ACHN (cell line): ENCODE measurements around the gene SIPA1L3.

Experiments used
- DNase-seq: peaks from one replicate; pipeline ENCODE4 v3.0.0-alpha.2; 2015
- in situ Hi-C: cut with HindIII; loops from 2 replicates; pipeline ENCODE4 v1.10.0; 2017; ENCODE audit warnings: low sequenced_read_pairs, low pct_ligation_motif_present, low pct_unique_long_range_greater_than_20kb

SIPA1L3 gene

DNA sequence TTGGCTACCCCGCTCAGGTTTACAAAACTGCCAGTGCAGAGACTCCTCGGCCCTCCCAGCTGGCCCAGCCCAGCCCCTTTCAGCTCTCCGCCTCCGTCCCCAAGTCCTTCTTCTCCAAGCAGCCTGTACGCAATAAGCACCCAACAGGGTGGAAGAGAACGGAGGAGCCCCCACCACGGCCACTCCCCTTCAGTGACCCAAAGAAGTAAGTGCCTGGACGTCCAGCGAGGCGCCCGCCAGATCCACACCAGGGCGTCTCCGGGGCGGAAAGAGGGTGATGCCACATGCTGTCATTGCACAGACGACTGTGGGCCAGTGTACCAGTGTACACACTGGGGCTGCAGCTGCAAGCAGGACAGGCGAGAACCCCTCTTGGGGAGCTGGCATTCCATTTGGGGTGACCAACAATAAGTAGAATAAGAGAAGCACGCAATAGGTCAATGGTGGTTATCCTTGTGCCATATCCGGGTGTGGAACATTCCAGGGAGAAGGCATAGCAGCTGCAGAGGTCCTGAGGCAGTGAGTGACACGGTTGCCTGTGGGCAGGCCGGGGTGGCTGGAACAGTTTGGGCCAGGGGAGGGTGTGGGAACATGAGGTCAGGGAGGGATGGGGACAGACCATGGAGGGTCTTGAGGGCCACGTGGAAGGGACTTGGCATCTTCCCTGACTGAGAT lies 275.7 kb downstream of the SIPA1L3 start:
- no peak for DNase-seq
- in situ Hi-C loops = no loop called here

DNA sequence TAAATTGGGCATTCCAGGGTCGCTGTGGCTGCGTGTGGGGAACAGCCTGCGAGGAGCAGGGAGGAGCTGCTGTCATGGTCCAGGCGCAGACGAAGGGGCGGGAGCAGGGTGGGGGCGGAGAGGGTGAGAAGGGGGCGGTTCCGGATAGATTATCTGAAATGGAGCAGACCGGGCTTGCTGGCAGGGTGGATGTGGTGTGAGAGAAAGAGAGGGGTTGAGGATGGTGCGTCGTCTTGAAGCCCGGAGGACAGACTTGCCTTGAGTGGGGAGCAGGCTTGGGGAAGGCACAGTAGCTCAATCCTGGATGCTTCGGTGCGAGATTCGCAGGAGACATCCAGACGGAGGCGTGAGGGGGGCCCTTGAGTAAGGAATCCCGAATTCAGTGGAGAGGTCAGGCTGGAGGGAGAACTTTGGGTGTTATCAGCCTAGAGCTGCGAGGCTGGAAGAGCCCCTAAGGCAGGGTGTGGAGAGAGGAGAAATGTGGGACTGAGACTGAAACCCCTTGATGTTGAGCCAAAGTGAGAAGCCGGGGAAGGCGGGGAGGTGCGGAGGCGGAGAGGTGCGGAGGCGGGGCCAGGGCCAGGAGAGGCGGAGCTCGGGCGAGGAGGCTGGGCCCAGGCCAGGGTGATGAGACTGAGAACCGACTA lies 276.4 kb downstream of the SIPA1L3 start:
- no peak for DNase-seq
- in situ Hi-C loops = no loop called here

DNA sequence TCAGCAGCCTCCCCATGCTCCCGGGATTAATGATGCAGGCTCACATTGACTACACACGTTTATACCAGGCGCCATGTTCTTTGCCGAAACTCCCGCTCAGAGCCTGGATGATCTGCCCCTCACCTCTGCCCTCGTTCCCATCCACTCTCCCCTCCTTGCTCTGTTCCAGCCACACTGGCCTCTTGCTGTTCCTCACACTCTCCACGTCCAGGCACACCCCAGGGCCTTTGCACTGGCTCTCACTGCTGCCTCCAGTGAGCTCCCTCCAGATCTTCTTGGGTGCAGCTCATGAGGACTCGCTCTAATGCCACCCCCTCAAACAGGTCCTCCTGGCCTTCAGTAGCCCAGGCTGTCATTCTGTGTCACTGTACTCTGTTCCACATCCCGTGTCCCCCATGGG lies 277.8 kb downstream of the SIPA1L3 start:
- DNase-seq = no peak
- in situ Hi-C loops = no loop called here

DNA sequence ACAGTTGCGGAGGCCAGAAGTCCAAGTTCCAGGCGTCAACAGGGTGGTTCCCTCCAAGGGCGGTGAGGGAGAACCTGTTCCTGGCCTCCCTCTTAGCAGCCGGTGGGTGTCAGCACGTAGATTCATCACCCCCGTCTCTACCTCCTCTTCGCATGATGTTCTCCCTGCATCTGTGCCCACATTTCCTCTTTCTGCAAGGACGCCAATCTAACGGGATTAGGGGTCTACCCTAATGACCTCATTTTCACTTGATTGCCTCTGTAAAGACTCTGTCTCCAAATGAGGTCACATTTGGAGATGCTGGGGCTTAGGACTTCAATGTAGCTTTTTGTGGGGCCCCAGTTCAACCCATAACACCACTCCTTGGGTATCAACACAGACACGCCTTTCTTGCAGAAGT lies 278.6 kb downstream of the SIPA1L3 start:
- no peak for DNase-seq
- in situ Hi-C loops = no loop called here

DNA sequence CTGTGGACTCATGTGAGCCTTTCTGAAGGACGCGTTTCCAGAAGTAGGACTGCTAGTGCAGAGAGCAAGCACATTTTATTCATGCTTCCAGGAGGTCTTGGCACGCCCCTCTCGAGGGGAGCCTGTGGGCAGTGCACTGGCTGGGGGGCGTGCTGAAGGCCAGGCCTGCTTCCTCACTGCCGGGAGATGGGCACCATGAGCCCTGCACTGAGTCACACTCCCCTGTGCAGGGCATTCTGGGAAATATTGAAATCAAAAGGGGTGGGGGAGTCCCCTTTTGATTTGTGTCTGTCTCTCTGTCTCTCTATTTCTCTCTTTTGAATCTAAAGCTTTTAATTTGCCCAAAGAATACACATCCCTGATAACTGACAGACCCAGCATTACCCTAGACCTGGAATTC lies 283.1 kb downstream of the SIPA1L3 start:
- in situ Hi-C loops = no loop called here
- no peak for DNase-seq

DNA sequence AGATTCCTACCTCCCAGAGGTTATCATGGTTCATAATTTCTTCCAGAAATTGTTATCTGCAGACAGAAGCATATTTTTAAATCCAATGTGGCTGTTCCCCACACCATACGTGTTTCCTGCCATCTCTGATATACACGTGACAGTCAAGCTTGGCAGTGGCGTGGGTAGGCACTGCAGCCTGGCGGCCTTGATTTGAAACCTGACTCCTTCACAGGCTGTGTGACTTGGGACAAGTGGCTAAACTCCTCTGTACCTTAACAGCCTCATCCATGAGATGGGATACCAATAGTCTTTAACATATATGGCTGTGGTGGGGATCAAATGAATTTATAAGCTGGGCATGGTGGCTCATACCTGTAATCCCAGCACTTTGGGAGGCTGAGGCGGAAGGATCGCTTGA lies 283.8 kb downstream of the SIPA1L3 start:
- no peak for DNase-seq
- in situ Hi-C loops = no loop called here

DNA sequence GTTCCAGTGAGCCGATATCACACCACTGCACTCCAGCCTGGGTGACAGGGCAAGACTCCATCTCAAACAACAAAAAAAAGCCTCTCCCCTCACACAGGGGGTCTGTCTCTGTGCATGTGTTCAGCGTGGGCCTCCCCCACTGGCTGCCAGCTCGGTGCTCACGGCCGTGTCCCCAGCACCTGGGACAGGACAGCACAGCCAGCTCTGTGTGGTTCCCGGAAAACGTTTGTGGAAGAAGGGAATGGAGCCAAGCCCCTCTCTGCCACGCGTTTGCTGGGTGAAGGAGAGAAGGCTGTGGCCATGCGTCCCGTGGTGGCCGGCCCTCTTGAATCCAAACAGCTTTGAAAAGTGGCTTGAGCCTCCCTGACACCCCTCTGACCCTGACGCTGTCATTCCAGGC lies 284.7 kb downstream of the SIPA1L3 start:
- DNase-seq = no peak
- in situ Hi-C loops = no loop called here

DNA sequence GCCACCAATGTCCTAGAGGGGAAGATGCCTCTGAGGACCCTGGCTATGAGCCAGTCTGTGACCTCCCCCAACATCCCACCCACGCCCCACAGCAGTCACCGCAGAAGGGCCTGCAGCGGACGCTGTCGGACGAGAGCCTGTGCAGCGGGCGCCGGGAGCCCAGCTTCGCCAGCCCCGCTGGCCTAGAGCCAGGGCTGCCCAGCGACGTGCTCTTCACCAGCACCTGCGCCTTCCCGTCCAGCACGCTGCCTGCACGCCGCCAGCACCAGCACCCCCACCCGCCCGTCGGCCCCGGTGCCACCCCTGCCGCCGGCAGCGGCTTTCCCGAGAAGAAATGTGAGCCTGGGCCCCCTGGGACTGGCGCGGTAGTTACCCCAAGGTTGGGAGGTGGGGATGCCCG lies 286.4 kb downstream of the SIPA1L3 start:
- no peak for DNase-seq
- in situ Hi-C loops = no loop called here

DNA sequence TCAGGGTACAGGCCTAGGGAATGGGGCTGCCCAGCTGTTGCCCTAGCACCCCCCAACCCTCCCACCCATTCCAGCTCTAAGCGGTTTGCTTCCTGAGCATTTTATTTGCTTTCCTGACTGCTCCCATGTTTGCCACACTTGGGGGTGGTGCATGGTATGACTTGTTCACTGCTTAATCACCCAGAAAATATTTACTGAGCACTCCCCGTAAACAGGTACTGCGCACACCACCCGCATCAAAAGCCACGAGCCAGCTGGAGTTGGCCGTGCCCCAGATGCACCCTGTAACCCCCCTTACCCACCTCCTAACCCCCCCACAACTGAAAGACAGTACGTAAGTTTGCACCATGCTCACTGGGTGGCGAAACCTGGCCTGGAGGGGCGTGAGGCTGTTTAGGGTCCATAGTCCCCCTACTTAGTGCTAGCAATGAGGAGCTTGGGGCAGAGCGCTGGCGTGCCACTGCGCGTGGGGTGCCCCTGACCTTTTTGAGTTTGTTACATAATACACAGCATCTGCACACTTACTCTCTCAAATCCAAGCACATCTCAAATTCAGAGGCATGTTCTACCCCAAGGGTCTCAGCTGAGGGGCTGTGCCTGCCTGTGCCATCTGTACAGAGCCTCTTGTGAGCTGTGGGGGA lies 287.2 kb downstream of the SIPA1L3 start:
- no peak for DNase-seq

DNA sequence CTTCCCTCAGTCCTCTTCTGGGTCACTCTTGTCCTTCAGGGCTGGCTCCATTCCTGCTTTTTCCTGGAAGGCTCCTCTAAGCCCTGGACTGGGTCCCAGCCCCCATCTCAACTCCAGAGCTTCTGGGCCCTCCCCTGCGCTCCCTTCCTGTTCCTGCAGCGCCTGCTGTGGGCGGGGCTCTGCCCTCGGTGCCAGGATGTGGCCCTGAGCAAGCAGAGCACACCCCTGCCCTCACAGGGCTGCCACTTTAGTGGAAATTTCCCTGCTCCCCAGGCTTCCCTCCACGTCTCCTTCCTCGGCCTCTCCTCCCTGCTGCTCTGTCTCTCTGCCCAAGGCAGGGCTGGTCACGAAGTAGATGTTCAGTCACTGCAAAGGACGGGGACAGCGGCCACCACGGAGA lies 288.2 kb downstream of the SIPA1L3 start:
- in situ Hi-C loops = no loop called here
- DNase-seq = no peak

More for the DNA sequence above, 287.2 kb downstream of the SIPA1L3 start:
- in situ Hi-C loops = no loop called here

DNA sequence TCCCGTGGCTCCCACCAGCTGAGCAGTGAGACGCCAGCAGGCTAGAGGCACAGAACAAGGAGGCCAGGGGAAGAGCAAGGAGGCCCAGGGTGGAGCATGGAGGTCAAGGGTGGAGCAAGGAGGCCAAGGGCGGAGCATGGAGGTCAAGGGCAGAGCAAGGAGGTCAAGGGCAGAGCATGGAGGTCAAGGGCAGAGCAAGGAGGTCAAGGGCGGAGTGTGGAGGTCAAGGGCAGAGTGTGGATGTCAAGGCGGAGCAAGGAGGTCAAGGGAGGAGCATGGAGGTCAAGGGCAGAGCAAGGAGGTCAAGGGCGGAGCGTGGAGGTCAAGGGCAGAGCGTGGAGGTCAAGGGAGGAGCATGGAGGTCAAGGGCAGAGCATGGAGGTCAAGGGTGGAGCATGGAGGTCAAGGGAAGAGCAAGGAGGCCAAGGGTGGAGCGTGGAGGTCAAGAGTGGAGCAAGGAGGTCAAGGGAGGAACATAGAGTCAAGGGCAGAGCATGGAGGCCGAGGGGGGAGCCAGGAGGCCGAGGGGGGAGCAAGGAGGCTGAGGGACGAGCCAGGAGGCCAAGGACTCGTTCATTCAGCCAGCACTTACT lies 289.3 kb downstream of the SIPA1L3 start:
- no peak for DNase-seq
- in situ Hi-C loops = no loop called here

DNA sequence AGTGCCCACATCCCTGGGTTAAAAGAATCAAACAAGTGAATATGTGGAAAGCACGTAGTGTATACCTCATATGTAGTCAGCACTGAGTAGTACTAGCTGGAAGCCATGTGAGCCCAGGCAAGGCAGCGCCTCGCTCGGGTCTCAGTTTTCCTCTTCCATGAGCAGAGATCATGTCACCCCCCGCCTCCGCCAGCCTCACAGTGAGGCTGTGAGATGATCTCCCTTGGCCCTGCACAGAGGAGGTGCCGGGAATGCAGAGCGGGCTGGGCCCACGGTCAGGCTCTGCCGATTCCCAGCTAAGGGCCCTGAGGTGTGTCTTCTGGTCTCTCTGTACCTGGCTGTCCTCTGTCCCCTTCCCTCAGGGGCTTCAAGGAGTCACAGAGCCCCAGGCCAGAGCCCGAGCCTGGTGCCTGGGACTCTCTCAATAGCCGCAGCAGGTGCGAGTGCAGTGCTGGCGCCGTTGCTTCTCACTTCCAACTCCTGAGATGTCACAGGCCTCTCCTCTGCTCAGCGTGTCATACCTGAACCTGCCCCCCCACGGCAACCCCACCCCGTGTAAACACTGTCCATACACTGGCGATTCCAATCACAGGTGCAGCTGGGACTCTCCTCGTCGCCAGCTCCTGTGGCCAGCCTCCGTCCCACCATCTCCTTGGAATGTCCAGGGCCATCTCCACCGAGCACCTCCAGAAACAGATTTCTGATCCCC lies 290.1 kb downstream of the SIPA1L3 start:
- in situ Hi-C loops = no loop called here
- DNase-seq = no peak

DNA sequence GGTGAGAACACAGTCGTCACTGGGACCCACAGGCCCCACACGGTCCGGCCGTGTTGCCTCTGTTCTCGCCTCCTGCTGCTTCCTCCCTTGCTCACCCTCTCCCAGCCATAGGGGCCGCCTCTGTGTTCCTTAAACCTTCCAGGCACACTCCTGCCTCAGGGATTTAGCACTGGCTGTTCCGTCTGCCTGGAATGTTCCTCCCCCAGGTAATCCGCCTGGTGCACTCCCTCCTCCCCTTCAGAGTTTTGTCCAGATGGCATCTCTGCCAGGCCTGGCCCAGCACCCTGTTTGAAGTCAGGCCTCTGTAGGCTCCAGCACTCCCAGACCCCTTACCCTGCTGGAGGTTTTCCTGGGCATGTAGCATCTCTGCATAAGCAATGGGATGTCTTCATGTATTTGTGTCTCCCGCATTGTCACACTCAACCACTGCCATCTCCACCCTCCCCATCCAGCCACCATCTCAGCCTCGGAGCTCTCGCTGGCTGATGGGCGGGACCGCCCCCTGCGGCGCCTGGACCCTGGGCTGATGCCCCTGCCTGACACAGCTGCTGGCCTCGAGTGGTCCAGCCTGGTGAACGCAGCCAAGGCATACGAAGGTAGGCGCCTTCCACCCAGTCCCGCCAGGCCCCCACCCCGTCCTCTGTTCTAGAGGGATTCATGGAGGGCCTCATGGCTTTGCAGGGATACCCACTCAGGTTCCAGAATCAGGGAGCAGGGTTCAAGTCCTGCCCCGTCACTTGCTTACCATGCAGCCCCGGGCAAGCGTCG lies 291.1 kb downstream of the SIPA1L3 start:
- DNase-seq = no peak
- in situ Hi-C loops = no loop called here

DNA sequence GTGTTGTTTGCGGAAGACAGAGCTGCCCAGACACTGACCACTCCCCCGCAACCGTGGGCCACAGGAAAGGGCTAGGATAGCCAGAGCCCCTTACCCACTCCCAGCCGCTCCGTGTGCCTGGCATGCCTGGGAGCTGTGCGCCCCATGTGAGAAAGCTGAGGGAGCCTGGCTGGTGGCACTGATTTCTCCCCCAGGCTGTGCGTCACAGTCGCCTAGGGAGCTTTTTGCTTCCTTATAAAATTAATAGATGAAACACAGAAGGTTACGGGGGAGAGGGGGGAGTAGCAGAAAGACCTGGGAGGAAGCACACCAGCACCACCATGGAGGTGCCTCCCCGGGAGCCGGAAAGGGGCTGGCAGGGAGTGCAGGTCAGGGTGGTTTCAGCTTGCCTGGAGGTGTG lies 292.3 kb downstream of the SIPA1L3 start:
- in situ Hi-C loops = no loop called here
- no peak for DNase-seq

DNA sequence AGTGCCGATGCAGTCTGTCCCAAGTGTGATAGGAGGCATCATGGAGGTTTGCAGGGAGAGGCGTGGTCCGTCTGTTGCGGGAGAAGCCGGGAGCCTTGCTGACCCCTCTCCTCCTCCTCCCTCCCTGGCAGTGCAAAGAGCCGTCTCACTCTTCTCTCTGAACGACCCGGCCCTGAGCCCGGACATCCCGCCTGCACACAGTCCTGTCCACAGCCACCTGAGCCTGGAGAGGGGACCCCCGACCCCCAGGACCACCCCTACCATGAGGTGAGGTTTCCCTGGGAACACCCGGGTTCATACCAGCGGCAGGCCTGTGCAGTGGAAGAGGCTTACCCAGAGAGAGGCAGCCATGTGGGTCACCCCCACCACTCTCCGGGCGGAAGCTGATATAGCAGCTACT lies 294.7 kb downstream of the SIPA1L3 start:
- in situ Hi-C loops = no loop called here
- no peak for DNase-seq

DNA sequence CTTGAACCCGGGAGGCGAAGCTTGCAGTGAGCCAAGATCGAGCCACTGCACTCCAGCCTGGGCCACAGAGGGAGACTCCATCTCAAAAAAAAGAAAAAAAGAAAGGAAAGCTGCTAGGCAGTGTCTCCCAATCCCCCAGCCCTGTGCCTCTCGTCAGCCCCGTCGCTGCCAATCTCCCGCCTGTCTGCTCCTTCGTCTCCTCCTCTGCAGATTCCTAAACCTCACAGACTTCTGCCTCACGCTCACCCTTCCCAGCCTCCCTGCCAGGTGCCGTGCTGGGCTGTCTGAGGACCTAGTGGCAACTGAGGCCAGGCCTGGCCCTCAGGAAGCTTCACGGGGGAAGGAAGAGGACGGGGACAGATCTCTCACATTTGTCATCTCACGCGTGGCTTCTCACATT lies 295.5 kb downstream of the SIPA1L3 start:
- DNase-seq = no peak
- in situ Hi-C loops = no loop called here

DNA sequence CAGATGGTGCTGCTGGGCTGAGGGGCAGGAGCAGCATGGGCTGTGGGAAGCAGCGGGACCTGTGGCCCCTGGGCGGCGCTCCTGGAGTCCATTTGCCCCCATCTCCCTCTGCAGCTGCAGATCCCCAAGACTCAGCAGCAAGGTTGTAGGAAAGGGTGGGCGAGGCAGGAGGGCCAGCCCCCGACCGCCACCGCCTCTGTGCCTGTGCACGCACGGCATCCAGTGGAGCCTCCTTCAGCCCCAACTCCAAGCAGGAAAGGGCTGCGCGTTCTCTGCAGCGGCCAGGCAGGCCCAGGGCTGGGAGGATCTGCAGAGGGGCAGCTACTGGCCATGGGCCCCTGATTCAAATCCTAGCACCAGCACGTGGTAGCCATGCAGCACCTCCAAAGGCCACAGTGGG lies 296.2 kb downstream of the SIPA1L3 start:
- no peak for DNase-seq
- in situ Hi-C loops = no loop called here

DNA sequence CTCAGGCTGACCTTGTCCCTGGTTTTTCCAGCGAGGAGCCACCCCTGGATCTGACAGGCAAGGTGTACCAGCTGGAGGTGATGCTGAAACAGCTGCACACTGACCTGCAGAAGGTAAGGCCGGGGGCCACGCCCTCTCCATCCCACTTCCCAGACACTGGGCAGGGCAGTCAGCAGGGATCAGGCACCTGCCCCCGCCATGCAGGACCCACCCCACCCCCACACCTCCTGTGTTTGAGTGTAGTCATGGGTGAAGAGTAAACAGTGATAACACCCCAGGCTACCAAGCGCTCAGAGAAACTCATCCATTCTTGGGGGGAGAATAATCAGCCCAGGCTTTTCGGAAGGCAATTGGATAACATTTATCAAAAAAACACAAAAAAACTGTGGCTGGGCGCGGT lies 297.1 kb downstream of the SIPA1L3 start:
- DNase-seq = no peak
- in situ Hi-C loops = no loop called here
